Measurements from ENCODE around the gene SYCE3. TPM values are rescaled to one million over a fixed set of nuclear protein-coding genes. Genes with fewer than 3 reads are reported as not detected.

Gene SYCE3
- total RNA-seq, 1 donor from 2014 or later, result not detected

DNA sequence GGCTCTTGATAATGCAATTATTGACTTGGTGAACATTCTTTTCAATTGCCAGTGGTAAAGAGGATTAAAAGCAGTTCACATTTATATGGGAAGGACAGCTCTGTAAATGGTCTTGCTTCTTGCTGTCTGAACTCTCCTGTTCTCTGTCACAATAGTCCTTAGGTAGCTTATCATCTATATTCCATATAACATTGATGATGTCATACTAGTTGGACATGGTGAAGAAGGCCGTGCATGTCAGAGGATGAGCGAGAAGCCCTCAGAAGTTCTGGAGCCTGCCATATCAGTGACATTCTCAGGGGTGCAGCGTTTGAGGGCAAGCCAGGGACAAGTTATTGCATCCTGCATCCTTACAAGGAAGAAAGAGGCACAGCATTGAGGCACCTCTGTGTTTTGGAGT is 22.5 kb upstream of the SYCE3 start:
- Histone ChIP-seq H3K27me3 (peaks cover 4% of the 10 kb centered on the region), H2AFZ (replicated peaks) (no peak overlapping the region), H3K9me3 (ENCODE audit: low read depth) (no peaks in the 10 kb centered on the region), H4K20me1 (ENCODE audit: low read depth) (no peaks in the 10 kb centered on the region), H3K27ac (no peak overlapping the region), H3K9ac (no peak overlapping the region), H3K4me2 (no peak overlapping the region), H3K79me2 (ENCODE audit: low read depth) (peaks cover 12% of the 10 kb centered on the region), H3K4me1 (peaks cover 4% of the 10 kb centered on the region), H3K4me3 (no peak overlapping the region), H3F3A (ENCODE audit: low read depth) (peaks cover 19% of the 10 kb centered on the region), H3K36me3 (no peaks in the 10 kb centered on the region)
- peaks cover 8% of the 10 kb centered on the region for H3K27me3 Mint-ChIP-seq (ENCODE audit: insufficient read depth, low read depth)
- no peaks in the 10 kb centered on the region for H3K9me3 Mint-ChIP-seq
- no peak overlapping the region for H3K4me3 Mint-ChIP-seq
- TF ChIP-seq EZH2 (IDR thresholded peaks at IDR 0.05) (no peak), EZH2phosphoT487 (IDR thresholded peaks at IDR 0.05) (no peak)
- TF ChIP-seq, protein P1, sequence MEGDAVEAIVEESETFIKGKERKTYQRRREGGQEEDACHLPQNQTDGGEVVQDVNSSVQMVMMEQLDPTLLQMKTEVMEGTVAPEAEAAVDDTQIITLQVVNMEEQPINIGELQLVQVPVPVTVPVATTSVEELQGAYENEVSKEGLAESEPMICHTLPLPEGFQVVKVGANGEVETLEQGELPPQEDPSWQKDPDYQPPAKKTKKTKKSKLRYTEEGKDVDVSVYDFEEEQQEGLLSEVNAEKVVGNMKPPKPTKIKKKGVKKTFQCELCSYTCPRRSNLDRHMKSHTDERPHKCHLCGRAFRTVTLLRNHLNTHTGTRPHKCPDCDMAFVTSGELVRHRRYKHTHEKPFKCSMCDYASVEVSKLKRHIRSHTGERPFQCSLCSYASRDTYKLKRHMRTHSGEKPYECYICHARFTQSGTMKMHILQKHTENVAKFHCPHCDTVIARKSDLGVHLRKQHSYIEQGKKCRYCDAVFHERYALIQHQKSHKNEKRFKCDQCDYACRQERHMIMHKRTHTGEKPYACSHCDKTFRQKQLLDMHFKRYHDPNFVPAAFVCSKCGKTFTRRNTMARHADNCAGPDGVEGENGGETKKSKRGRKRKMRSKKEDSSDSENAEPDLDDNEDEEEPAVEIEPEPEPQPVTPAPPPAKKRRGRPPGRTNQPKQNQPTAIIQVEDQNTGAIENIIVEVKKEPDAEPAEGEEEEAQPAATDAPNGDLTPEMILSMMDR (IDR thresholded peaks at IDR 0.05), result no peak
- DNase-seq (ENCODE audit: low spot score), result no peak
- peaks cover under 1% of the 10 kb centered on the region for H3K36me3 Mint-ChIP-seq
- no peak overlapping the region for H3K27ac Mint-ChIP-seq
- peaks cover 10% of the 10 kb centered on the region for H3K4me1 Mint-ChIP-seq

DNA sequence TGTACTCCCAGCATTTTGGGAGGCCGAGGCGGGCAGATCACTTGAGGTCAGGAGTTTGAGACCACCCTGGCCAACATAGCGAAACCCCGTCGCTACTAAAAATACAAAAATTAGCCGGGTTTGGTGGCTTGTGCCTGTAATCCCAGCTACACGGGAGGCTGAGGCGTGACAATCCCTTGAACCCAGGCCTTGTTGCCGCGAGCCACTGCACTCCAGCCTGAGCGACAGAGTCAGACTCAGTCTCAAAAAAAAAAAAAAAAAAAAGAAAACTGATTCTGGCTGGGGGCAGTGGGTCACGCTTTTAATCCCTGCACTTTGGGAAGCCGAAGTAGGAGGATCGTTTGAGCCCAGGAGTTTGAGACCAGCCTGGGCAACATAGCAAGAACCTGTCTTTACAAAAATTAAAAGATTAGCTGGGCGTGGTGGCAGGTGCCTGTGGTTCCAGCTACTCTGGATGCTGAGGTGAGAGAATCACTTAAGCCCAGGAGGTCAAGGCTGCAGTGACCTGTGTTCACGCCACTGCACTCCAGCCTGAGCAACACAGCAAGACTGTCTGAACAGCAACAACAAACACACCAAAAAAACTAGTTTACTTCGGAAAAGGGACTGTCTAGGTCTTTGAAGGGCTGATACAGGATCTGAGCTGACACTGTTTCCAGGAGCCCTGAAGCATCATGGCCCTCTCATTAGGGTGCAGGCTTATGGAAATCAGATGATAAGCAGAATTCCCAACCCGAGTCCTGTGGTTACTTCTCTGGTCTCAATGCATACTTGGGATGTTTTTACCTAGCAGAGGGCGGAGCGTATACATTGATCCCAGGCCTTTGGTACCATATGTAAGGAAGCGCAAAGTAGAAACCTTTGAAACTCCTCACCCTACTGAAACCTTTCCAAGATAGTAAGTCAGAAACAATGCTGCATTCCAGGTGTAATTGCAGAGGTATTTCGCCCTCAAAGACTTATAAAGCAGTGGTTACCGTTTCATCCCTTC is 21.7 kb upstream of the SYCE3 start:
- no peak overlapping the region for H3K9ac ChIP-seq
- H3K9me3 ChIP-seq (ENCODE audit: low read depth), result no peaks in the 10 kb centered on the region
- H3K4me3 Mint-ChIP-seq, result peak overlapping the region; percentile 94
- no peaks in the 10 kb centered on the region for H3K36me3 ChIP-seq
- TF ChIP-seq, protein P1 (IDR thresholded peaks at IDR 0.05), result no peak
- TF ChIP-seq EZH2phosphoT487 (IDR thresholded peaks at IDR 0.05) (no peak), EZH2 (IDR thresholded peaks at IDR 0.05) (no peak)
- H3K27me3 Mint-ChIP-seq (ENCODE audit: insufficient read depth, low read depth), result peaks cover 8% of the 10 kb centered on the region
- H3K79me2 ChIP-seq (ENCODE audit: low read depth), result peaks cover 12% of the 10 kb centered on the region
- H3F3A ChIP-seq (ENCODE audit: low read depth), result peaks cover 19% of the 10 kb centered on the region
- H3K4me2 ChIP-seq, result peak overlapping the region; percentile 79
- H3K9me3 Mint-ChIP-seq, result no peaks in the 10 kb centered on the region
- H3K36me3 Mint-ChIP-seq, result peaks cover 5% of the 10 kb centered on the region
- H3K27ac Mint-ChIP-seq, result no peak overlapping the region
- no peak overlapping the region for H2AFZ ChIP-seq (replicated peaks)
- H3K27me3 ChIP-seq, result no peaks in the 10 kb centered on the region
- no peak overlapping the region for H3K27ac ChIP-seq
- no peak for DNase-seq (ENCODE audit: low spot score)
- peaks cover 10% of the 10 kb centered on the region for H3K4me1 Mint-ChIP-seq
- H4K20me1 ChIP-seq (ENCODE audit: low read depth), result no peaks in the 10 kb centered on the region
- no peak overlapping the region for H3K4me3 ChIP-seq
- peaks cover 4% of the 10 kb centered on the region for H3K4me1 ChIP-seq

DNA sequence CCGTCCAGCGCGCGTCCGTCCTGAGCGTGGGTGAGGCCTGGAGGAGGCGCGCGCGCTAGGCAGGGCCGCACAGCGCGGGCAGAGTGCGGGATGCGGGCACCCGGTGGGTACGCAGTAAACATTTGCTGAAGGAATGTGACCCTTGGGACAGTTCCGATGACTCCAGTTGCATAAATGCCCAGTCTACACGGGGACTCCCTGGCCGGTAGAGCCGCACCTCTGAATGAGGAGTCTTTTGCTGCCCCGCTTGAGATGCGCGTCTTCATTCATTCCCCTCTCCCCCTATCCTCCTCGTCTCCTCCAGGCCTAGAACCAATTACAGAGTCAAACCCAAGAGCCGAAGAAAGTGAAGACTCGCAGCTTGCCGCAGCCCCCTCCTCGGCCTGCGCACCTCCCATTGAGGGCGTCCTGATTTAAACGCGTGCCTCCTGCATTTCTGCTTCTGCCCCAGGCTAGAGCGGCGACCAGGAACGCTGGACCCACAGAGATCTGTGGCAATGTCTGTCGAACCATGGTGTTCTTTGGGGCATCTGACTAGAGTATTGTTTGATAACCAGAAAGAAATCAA is 20.7 kb upstream of the SYCE3 start:
- Histone ChIP-seq H3K4me2 (peak overlapping the region; percentile 79), H3K4me1 (peaks cover 4% of the 10 kb centered on the region), H3K9me3 (ENCODE audit: low read depth) (no peaks in the 10 kb centered on the region), H3K27me3 (no peaks in the 10 kb centered on the region), H2AFZ (replicated peaks) (peak overlapping the region; percentile 46), H3K79me2 (ENCODE audit: low read depth) (peaks cover 12% of the 10 kb centered on the region), H3K36me3 (no peaks in the 10 kb centered on the region), H4K20me1 (ENCODE audit: low read depth) (no peaks in the 10 kb centered on the region), H3F3A (ENCODE audit: low read depth) (peaks cover 19% of the 10 kb centered on the region), H3K4me3 (peak overlapping the region; percentile 72), H3K9ac (peak overlapping the region; percentile 23), H3K27ac (no peak overlapping the region)
- peaks cover 5% of the 10 kb centered on the region for H3K36me3 Mint-ChIP-seq
- H3K4me3 Mint-ChIP-seq, result peak overlapping the region; percentile 94
- no peak for DNase-seq (ENCODE audit: low spot score)
- H3K27ac Mint-ChIP-seq, result no peak overlapping the region
- H3K9me3 Mint-ChIP-seq, result no peaks in the 10 kb centered on the region
- H3K4me1 Mint-ChIP-seq, result peaks cover 10% of the 10 kb centered on the region
- TF ChIP-seq EZH2 (IDR thresholded peaks at IDR 0.05), result no peak
- TF ChIP-seq EZH2phosphoT487 (IDR thresholded peaks at IDR 0.05), result no peak
- TF ChIP-seq, protein P1 (IDR thresholded peaks at IDR 0.05), result no peak
- H3K27me3 Mint-ChIP-seq (ENCODE audit: insufficient read depth, low read depth), result peaks cover 9% of the 10 kb centered on the region
